Measurements from ENCODE around the gene FBXO2. TPM values are rescaled to one million over a fixed set of nuclear protein-coding genes. Genes with fewer than 3 reads are reported as not detected.

FBXO2 gene
- total and polyA plus RNA-seq, 2 of the 4 experiments (the other 2 are of a cell fraction), result 0.36 to 1.7 TPM

GRCh38 chr1:11671544-11672286 lies 17.5 kb upstream of the FBXO2 start:
- in situ Hi-C loops (cut with MboI; ENCODE audit: low sequenced_read_pairs) (no loop called here), intact Hi-C loops (cut with micrococcal nuclease) (no loop called here), dilution Hi-C loops (cut with HindIII; ENCODE audit: low sequenced_read_pairs, unreplicated experiment) (no loop called here)
- Histone ChIP-seq H3K9me1 (ENCODE audit: insufficient read depth, low read length) (peaks cover 3% of the 10 kb centered on the region; the same call in 1 of the 2 replicates), H3K4me1 (ENCODE audit: control insufficient read depth, insufficient read depth, low read length) (no peaks in the 10 kb centered on the region), H4K20me1 (ENCODE audit: insufficient read depth, low read length) (no peaks in the 10 kb centered on the region), H3K18ac (ENCODE audit: low read depth, low read length) (no peak overlapping the region), H2AK9ac (replicated peaks; ENCODE audit: low read depth, low read length, poor library complexity) (no peak overlapping the region), H3K56ac (ENCODE audit: extremely low read depth, insufficient read depth, low read length) (no peak overlapping the region), H2AFZ (replicated peaks; ENCODE audit: low read length, poor library complexity) (no peak overlapping the region), H3K4ac (ENCODE audit: low read depth, low read length) (no peak overlapping the region), H2AK5ac (ENCODE audit: low read depth, low read length) (no peak overlapping the region), H3K36me3 (ENCODE audit: control insufficient read depth, insufficient read depth, low read length) (peaks cover 43% of the 10 kb centered on the region), H2BK120ac (ENCODE audit: low read depth, low read length) (no peak overlapping the region), H2BK5ac (ENCODE audit: low read depth, low read length, poor library complexity, severe bottlenecking) (no peak overlapping the region), H3K9ac (ENCODE audit: low read depth, low read length) (no peak overlapping the region), H3K27ac (ENCODE audit: insufficient read depth, low read length) (no peak overlapping the region), H3K14ac (replicated peaks; ENCODE audit: low read depth, low read length) (no peak overlapping the region), H2BK15ac (ENCODE audit: low read depth, low read length) (no peak overlapping the region), H2BK20ac (ENCODE audit: low read depth, low read length) (no peak overlapping the region), H3K27me3 (ENCODE audit: control insufficient read depth, insufficient read depth, low read length) (no peaks in the 10 kb centered on the region), H3K79me1 (ENCODE audit: low read depth in 1 of 2, low read length in 2 of 2) (no peaks in the 10 kb centered on the region), H3K4me3 (ENCODE audit: insufficient read depth, low read depth, low read length) (no peak overlapping the region), H4K8ac (ENCODE audit: low read depth in 2 of 2, low read length in 2 of 2) (no peak overlapping the region), H4K5ac (ENCODE audit: low read depth, low read length) (no peak overlapping the region), H3K4me2 (ENCODE audit: low read depth, low read length) (no peak overlapping the region), H3K9me3 (ENCODE audit: control insufficient read depth, insufficient read depth, low read length) (no peaks in the 10 kb centered on the region), H4K91ac (ENCODE audit: insufficient read depth, low read depth, low read length) (no peak overlapping the region), H3K23ac (ENCODE audit: low read depth, low read length) (no peak overlapping the region)
- WGBS, 2 experiments (ENCODE audit: extremely low coverage in 2 of 2, insufficient read length in 1 of 2), result 91% methylated on average over 4 of the region's 14 CpGs; no CpG with 5 or more reads in 1 of the 2 experiments
- ChIA-PET CTCF (interaction anchor here (0.6 kb wide), 1 partner anchor 14 kb away, joined by 3 read pairs; no protein-coding TSS in a partner anchor), POLR2A (ENCODE audit: unreplicated experiment) (no interaction called here)
- no peak for TF ChIP-seq CEBPB (IDR thresholded peaks at IDR 0.05; ENCODE audit: low read depth, low read length)
- TF ChIP-seq MXI1 (IDR thresholded peaks at IDR 0.05; ENCODE audit: borderline replicate concordance, low read depth, low read length), result no peak
- no peak for TF ChIP-seq POLR2A (IDR thresholded peaks at IDR 0.05; ENCODE audit: low read depth, low read length)
- TF ChIP-seq CHD1 (IDR thresholded peaks at IDR 0.05; ENCODE audit: low read depth, low read length), result no peak
- no peak for TF ChIP-seq MAFK (IDR thresholded peaks at IDR 0.05; ENCODE audit: low read depth, low read length)
- no peak for TF ChIP-seq MAZ (IDR thresholded peaks at IDR 0.05; ENCODE audit: borderline replicate concordance, low read depth, low read length)
- no peak for TF ChIP-seq SMC3 (IDR thresholded peaks at IDR 0.05; ENCODE audit: low read depth, low read length)
- no peak for TF ChIP-seq USF2 (IDR thresholded peaks at IDR 0.05; ENCODE audit: low read depth, low read length)
- TF ChIP-seq ELK1 (IDR thresholded peaks at IDR 0.05; ENCODE audit: borderline replicate concordance, low read depth, low read length), result no peak
- TF ChIP-seq FOS (IDR thresholded peaks at IDR 0.05; ENCODE audit: low read depth, low read length), result no peak
- TF ChIP-seq CTCF (conservative IDR thresholded peaks at IDR 0.05; ENCODE audit: low read depth, low read length), result no peak
- no peak for TF ChIP-seq RAD21 (IDR thresholded peaks at IDR 0.05; ENCODE audit: low read length)
- no peak for DNase-seq
- ATAC-seq (ENCODE audit: low read depth), result no peak
- BruUV-seq (replicated peaks), result no TSS peak

All from IMR-90 (cell line).